Activated B cell treated with CpG ODN at 0.5 μM for 24 hours (primary cell): ENCODE measurements around the gene MXI1. TPM values are rescaled to one million over a fixed set of nuclear protein-coding genes. Genes with fewer than 3 reads are reported as not detected.

Experiments used
- ATAC-seq: fragments of 200-7000 bp; cut with Tn5 transposase; one replicate; pipeline ENCODE4 v1.10.0; 2021; ENCODE audit warnings: low read depth, mild to moderate bottlenecking, moderate library complexity
- CTCF ChIA-PET: fragments of 350-600 bp; sonication (Branson Sonifier 250); formaldehyde crosslinking; loops from one replicate; lab custom pipeline; 2021; ENCODE audit warnings: antibody characterized with exemption; lab: Charles Lee
- POLR2A ChIA-PET: fragments of 350-600 bp; sonication (Branson Sonifier 250); formaldehyde crosslinking; loops from one replicate; lab custom pipeline; 2021; ENCODE audit warnings: antibody characterized with exemption; lab: Charles Lee
- DNase-seq: peaks from one replicate; pipeline ENCODE4 v3.0.0; 2022
- H3K27ac Mint-ChIP-seq: one replicate; pipeline ENCODE4 v1.8.0; 2020; ENCODE audit warnings: mixed read lengths
- H3K27me3 Mint-ChIP-seq: one replicate; pipeline ENCODE4 v1.8.0; 2021; ENCODE audit warnings: mixed read lengths
- H3K36me3 Mint-ChIP-seq: one replicate; pipeline ENCODE4 v1.8.0; 2021; ENCODE audit warnings: low read depth, mixed read lengths
- H3K4me1 Mint-ChIP-seq: one replicate; pipeline ENCODE4 v1.8.0; 2021; ENCODE audit warnings: mixed read lengths
- H3K4me3 Mint-ChIP-seq: one replicate; pipeline ENCODE4 v1.8.0; 2020; ENCODE audit warnings: mild to moderate bottlenecking, mixed read lengths
- H3K9me3 Mint-ChIP-seq: one replicate; pipeline ENCODE4 v1.8.0; 2020; ENCODE audit warnings: mixed read lengths
- intact Hi-C: fragments of 100-400 bp; cut with micrococcal nuclease; formaldehyde crosslinking; loops from one replicate; pipeline ENCODE4 v1.15.1; 2024
- total RNA-seq: library from RNA; stranded (reverse); gene quantifications from 2 replicates; pipeline ENCODE4 v1.2.3, GENCODE V29; 2022
- TF ChIP-seq, protein P1 (sequence below): fragments of 200-600 bp; IDR thresholded peaks from one replicate; pipeline ENCODE4 v1.8.0; 2022; ENCODE audit warnings: antibody characterized with exemption, mild to moderate bottlenecking

The MXI1 gene
- total RNA-seq, 1 donor from 2014 or later, result 8.5 TPM

DNA sequence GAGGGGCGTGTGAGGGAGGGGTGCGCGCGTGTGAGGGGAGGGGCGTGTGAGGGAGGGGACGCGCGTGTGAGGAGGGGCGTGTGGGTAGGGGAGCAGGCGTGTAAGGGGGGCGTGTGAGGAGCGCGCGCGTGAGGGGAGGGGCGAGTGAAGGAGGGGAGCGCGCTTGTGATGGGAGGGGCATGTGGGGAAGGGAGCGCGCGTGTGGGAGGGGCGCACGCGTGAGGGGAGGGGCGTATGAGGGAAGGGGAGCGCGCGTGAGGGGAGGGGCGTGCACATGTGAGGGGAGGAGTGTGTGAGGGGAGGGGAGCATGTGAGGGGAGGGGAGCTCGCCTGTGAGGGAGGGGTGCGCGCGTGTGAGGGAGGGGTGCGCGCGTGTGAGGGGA is 19.1 kb downstream of the MXI1 start:
- DNase-seq (peak; percentile 82), ATAC-seq (peak; percentile 63)
- CTCF ChIA-PET, result no interaction called here
- no peaks in the 10 kb centered on the region for H3K9me3 Mint-ChIP-seq
- intact Hi-C loops, result loop anchor here (1.0 to 5.0 kb wide), 11 partner anchors 15 to 692 kb away; partner anchors contain the start of genes ADD3, BBIP1, DUSP5 and SHOC2
- TF ChIP-seq, protein P1, sequence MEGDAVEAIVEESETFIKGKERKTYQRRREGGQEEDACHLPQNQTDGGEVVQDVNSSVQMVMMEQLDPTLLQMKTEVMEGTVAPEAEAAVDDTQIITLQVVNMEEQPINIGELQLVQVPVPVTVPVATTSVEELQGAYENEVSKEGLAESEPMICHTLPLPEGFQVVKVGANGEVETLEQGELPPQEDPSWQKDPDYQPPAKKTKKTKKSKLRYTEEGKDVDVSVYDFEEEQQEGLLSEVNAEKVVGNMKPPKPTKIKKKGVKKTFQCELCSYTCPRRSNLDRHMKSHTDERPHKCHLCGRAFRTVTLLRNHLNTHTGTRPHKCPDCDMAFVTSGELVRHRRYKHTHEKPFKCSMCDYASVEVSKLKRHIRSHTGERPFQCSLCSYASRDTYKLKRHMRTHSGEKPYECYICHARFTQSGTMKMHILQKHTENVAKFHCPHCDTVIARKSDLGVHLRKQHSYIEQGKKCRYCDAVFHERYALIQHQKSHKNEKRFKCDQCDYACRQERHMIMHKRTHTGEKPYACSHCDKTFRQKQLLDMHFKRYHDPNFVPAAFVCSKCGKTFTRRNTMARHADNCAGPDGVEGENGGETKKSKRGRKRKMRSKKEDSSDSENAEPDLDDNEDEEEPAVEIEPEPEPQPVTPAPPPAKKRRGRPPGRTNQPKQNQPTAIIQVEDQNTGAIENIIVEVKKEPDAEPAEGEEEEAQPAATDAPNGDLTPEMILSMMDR, result no peak
- peaks cover 11% of the 10 kb centered on the region for H3K36me3 Mint-ChIP-seq
- H3K4me1 Mint-ChIP-seq, result peaks cover 25% of the 10 kb centered on the region
- H3K4me3 Mint-ChIP-seq, result peak overlapping the region; percentile 97
- peak overlapping the region; percentile 96 for H3K27ac Mint-ChIP-seq
- no peaks in the 10 kb centered on the region for H3K27me3 Mint-ChIP-seq
- POLR2A ChIA-PET, result interaction anchor here (0.6 to 2.1 kb wide), 9 partner anchors 14 to 280 kb away, joined by 3 to 19 read pairs (median 4); partner anchors contain the start of genes ADD3 and SMNDC1

- Mint-ChIP-seq H3K9me3 (no peaks in the 10 kb centered on the region), H3K27ac (peak overlapping the region; percentile 96), H3K27me3 (no peaks in the 10 kb centered on the region), H3K4me1 (peaks cover 19% of the 10 kb centered on the region), H3K4me3 (peak overlapping the region; percentile 97), H3K36me3 (peaks cover 14% of the 10 kb centered on the region)
- CTCF ChIA-PET, result no interaction called here
- intact Hi-C loops, result loop anchor here (1.0 to 5.0 kb wide), 12 partner anchors 16 to 692 kb away; partner anchors contain the start of genes ADD3, BBIP1, DUSP5 and SHOC2
- TF ChIP-seq, protein P1, result no peak
- ATAC-seq, result peak; percentile 48
- peak; percentile 69 for DNase-seq
- POLR2A ChIA-PET, result interaction anchor here (0.6 to 2.1 kb wide), 11 partner anchors 15 to 280 kb away, joined by 3 to 19 read pairs (median 4); partner anchors contain the start of genes ADD3 and SMNDC1
Observed at GRCh38 chr10:110226926-110227641, 19.7 kb downstream of the MXI1 start.

- no peaks in the 10 kb centered on the region for H3K9me3 Mint-ChIP-seq
- no peaks in the 10 kb centered on the region for H3K27me3 Mint-ChIP-seq
- DNase-seq (no peak), ATAC-seq (no peak)
- TF ChIP-seq, protein P1, result no peak
- no peak overlapping the region for H3K27ac Mint-ChIP-seq
- peaks cover 19% of the 10 kb centered on the region for H3K36me3 Mint-ChIP-seq
- peaks cover 16% of the 10 kb centered on the region for H3K4me1 Mint-ChIP-seq
- intact Hi-C loops, result loop anchor here (5.0 kb wide), 2 partner anchors 71 to 151 kb away; no protein-coding TSS in a partner anchor
- ChIA-PET POLR2A (interaction anchor here (2.1 kb wide), 1 partner anchor 18 kb away, joined by 19 read pairs; no protein-coding TSS in a partner anchor), CTCF (no interaction called here)
- peak overlapping the region; percentile 97 for H3K4me3 Mint-ChIP-seq
Observed at GRCh38 chr10:110228066-110228465, 20.7 kb downstream of the MXI1 start.

GRCh38 chr10:110229155-110229554 is 21.8 kb downstream of the MXI1 start:
- intact Hi-C loops, result loop anchor here (5.0 kb wide), 2 partner anchors 72 to 152 kb away; no protein-coding TSS in a partner anchor
- POLR2A ChIA-PET, result no interaction called here
- H3K27ac Mint-ChIP-seq, result no peak overlapping the region

More at GRCh38 chr10:110229155-110229554, 21.8 kb downstream of the MXI1 start:
- ATAC-seq (no peak), DNase-seq (no peak)
- CTCF ChIA-PET, result interaction anchor here (1.2 kb wide), 1 partner anchor 49 kb away, joined by 6 read pairs; no protein-coding TSS in a partner anchor
- peaks cover 16% of the 10 kb centered on the region for H3K4me1 Mint-ChIP-seq
- H3K4me3 Mint-ChIP-seq, result no peak overlapping the region
- H3K9me3 Mint-ChIP-seq, result no peaks in the 10 kb centered on the region
- H3K36me3 Mint-ChIP-seq, result peaks cover 19% of the 10 kb centered on the region
- H3K27me3 Mint-ChIP-seq, result no peaks in the 10 kb centered on the region
- TF ChIP-seq, protein P1, result no peak
